GM20000 (cell line): ENCODE results near the gene ZBTB37.

Experiments
- DNase-seq: peaks from one replicate; pipeline ENCODE4 v3.0.0; 2012; ENCODE audit warnings: low spot score
- TF ChIP-seq, protein P1 (sequence below): IDR thresholded peaks from 2 replicates; pipeline ENCODE4 v1.5.1; 2012; ENCODE audit warnings: mild to moderate bottlenecking, control low read depth; ENCODE audit errors: extremely low read depth, missing control alignments

The ZBTB37 gene

DNA sequence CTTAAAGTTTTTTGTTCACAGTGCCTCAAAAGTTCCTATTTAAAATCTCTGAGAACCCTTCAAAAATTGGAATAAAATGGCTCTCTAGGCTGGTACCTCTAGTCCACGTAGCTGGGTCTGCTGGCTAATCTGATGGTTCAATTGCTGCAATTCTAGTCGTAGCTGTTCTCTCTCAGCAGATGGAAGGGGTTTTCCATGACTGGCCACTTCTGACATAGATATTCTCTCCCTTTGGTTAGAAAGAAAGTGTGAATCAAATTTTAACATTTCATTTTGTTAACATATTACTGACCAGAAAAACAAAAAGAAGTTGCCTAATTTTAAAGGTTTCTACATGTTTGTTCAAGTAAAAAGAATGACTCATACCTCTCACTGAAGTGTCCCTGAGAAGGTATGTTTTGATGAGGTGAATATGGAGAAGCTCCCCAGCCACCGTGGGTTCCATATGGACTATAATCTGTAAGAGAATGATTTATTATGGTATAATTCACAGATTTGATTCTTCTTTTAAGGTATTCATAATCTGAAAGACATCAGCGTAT, 78.3 kb downstream of the ZBTB37 start:
- TF ChIP-seq, protein P1, sequence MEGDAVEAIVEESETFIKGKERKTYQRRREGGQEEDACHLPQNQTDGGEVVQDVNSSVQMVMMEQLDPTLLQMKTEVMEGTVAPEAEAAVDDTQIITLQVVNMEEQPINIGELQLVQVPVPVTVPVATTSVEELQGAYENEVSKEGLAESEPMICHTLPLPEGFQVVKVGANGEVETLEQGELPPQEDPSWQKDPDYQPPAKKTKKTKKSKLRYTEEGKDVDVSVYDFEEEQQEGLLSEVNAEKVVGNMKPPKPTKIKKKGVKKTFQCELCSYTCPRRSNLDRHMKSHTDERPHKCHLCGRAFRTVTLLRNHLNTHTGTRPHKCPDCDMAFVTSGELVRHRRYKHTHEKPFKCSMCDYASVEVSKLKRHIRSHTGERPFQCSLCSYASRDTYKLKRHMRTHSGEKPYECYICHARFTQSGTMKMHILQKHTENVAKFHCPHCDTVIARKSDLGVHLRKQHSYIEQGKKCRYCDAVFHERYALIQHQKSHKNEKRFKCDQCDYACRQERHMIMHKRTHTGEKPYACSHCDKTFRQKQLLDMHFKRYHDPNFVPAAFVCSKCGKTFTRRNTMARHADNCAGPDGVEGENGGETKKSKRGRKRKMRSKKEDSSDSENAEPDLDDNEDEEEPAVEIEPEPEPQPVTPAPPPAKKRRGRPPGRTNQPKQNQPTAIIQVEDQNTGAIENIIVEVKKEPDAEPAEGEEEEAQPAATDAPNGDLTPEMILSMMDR = no peak
- DNase-seq = no peak

DNA sequence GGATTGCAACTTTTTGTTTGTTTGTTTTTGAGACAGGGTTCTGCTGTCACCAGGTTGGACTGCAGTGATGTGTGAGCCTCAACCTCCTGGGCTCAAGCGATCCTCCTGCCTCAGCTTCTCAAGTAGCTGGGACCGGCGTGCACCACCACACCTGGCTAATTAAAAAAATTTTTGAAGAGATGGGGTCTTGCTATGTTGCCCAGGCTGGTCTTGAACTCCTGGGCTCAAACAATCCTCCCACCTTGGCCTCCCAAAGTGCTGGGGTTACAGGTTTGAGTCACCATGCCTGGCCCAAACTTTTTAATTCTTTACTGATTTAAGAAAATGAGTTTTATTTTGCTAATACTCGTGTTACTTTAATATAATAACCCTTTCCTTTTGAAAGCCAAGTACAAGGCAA, 80.4 kb downstream of the ZBTB37 start:
- no peak for DNase-seq
- TF ChIP-seq, protein P1 = no peak
